ENCODE data around the gene RTF1.

DNA sequence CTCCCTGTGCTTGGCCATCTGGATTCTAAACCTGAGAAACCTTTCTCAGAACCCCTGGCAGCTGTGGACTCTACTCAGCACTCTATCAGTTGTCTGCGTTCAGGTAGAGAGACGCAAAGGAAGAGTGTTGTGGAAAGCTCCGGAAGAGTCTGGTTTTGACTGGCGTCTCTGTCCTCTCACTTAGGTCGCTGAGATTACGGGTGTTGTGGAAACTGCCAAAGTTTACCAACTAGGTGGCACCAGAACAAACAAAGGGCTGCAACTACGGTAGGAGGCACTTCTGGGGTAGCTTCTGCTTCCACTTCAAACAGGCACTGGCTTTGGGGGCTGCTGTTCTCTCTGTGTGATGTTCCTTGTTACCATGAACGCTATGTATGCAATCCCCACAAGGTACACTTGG is 57.5 kb downstream of the RTF1 start:
- no peak for TF ChIP-seq EZH2phosphoT487 (IDR thresholded peaks at IDR 0.05; ENCODE audit: borderline replicate concordance, low read length)
- TF ChIP-seq, protein P1, sequence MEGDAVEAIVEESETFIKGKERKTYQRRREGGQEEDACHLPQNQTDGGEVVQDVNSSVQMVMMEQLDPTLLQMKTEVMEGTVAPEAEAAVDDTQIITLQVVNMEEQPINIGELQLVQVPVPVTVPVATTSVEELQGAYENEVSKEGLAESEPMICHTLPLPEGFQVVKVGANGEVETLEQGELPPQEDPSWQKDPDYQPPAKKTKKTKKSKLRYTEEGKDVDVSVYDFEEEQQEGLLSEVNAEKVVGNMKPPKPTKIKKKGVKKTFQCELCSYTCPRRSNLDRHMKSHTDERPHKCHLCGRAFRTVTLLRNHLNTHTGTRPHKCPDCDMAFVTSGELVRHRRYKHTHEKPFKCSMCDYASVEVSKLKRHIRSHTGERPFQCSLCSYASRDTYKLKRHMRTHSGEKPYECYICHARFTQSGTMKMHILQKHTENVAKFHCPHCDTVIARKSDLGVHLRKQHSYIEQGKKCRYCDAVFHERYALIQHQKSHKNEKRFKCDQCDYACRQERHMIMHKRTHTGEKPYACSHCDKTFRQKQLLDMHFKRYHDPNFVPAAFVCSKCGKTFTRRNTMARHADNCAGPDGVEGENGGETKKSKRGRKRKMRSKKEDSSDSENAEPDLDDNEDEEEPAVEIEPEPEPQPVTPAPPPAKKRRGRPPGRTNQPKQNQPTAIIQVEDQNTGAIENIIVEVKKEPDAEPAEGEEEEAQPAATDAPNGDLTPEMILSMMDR (IDR thresholded peaks at IDR 0.05; ENCODE audit: low read depth, low read length, poor library complexity, severe bottlenecking), result no peak

Data from DOHH2 (cell line).